ENCODE data around the gene COL5A1.

COL5A1 gene

GRCh38 chr9:134688661-134689320 lies 47.2 kb downstream of the COL5A1 start:
- DNase-seq (ENCODE audit: insufficient read length, low spot score) (no peak), FAIRE-seq (no peak)

GRCh38 chr9:134689321-134690181 lies 47.9 kb downstream of the COL5A1 start:
- DNase-seq (ENCODE audit: insufficient read length, low spot score) (peak; percentile 64), FAIRE-seq (no peak)

GRCh38 chr9:134690301-134690751 lies 48.7 kb downstream of the COL5A1 start:
- DNase-seq (ENCODE audit: insufficient read length, low spot score) (no peak), FAIRE-seq (no peak)

- DNase-seq (ENCODE audit: insufficient read length, low spot score) (no peak), FAIRE-seq (no peak)
Observed at GRCh38 chr9:134690946-134691694, 49.5 kb downstream of the COL5A1 start.

GRCh38 chr9:134691695-134692572 lies 50.3 kb downstream of the COL5A1 start:
- DNase-seq (ENCODE audit: insufficient read length, low spot score): no peak
- no peak for FAIRE-seq

GRCh38 chr9:134692573-134692860 lies 50.9 kb downstream of the COL5A1 start:
- FAIRE-seq: no peak

GRCh38 chr9:134693011-134693410 lies 51.4 kb downstream of the COL5A1 start:
- DNase-seq (ENCODE audit: insufficient read length, low spot score) (no peak), FAIRE-seq (no peak)

More at GRCh38 chr9:134692573-134692860, 50.9 kb downstream of the COL5A1 start:
- no peak for DNase-seq (ENCODE audit: insufficient read length, low spot score)

GRCh38 chr9:134693641-134694367 lies 52.2 kb downstream of the COL5A1 start:
- FAIRE-seq (no peak), DNase-seq (ENCODE audit: insufficient read length, low spot score) (no peak)

GRCh38 chr9:134694368-134694665 lies 52.7 kb downstream of the COL5A1 start:
- no peak for DNase-seq (ENCODE audit: insufficient read length, low spot score)
- no peak for FAIRE-seq

GRCh38 chr9:134694714-134695113 lies 53.1 kb downstream of the COL5A1 start:
- FAIRE-seq (no peak), DNase-seq (ENCODE audit: insufficient read length, low spot score) (no peak)

GRCh38 chr9:134695144-134695543 lies 53.5 kb downstream of the COL5A1 start:
- DNase-seq (ENCODE audit: insufficient read length, low spot score): no peak
- no peak for FAIRE-seq

GRCh38 chr9:134696433-134696832 lies 54.8 kb downstream of the COL5A1 start:
- no peak for DNase-seq (ENCODE audit: insufficient read length, low spot score)
- no peak for FAIRE-seq

- no peak for DNase-seq (ENCODE audit: insufficient read length, low spot score)
- FAIRE-seq: no peak
Observed at GRCh38 chr9:134698111-134698510, 56.5 kb downstream of the COL5A1 start.

- peak; percentile 89 for DNase-seq (ENCODE audit: insufficient read length, low spot score)
- FAIRE-seq: peak; percentile 73
Observed at GRCh38 chr9:134698587-134699342, 57.2 kb downstream of the COL5A1 start.

GRCh38 chr9:134699343-134699740 lies 57.7 kb downstream of the COL5A1 start:
- FAIRE-seq: no peak
- no peak for DNase-seq (ENCODE audit: insufficient read length, low spot score)

GRCh38 chr9:134700636-134701350 lies 59.2 kb downstream of the COL5A1 start:
- FAIRE-seq (no peak), DNase-seq (ENCODE audit: insufficient read length, low spot score) (no peak)

- no peak for DNase-seq (ENCODE audit: insufficient read length, low spot score)
- no peak for FAIRE-seq
Observed at GRCh38 chr9:134701581-134702259, 60.1 kb downstream of the COL5A1 start.

GRCh38 chr9:134702291-134702690 lies 60.7 kb downstream of the COL5A1 start:
- FAIRE-seq (no peak), DNase-seq (ENCODE audit: insufficient read length, low spot score) (no peak)

All from GM19239 (cell line).